NB4 (cell line): Measurements from ENCODE around the gene CHRD.

Experiments
- MYC ChIP-seq: IDR thresholded peaks from 2 replicates; pipeline ENCODE4 v1.6.1; 2011; ENCODE audit warnings: low read depth, low read length
- TF ChIP-seq, protein P1 (sequence below): IDR thresholded peaks from one replicate; pipeline ENCODE4 v1.5.1; 2012; ENCODE audit warnings: low read depth, low read length

DNA sequence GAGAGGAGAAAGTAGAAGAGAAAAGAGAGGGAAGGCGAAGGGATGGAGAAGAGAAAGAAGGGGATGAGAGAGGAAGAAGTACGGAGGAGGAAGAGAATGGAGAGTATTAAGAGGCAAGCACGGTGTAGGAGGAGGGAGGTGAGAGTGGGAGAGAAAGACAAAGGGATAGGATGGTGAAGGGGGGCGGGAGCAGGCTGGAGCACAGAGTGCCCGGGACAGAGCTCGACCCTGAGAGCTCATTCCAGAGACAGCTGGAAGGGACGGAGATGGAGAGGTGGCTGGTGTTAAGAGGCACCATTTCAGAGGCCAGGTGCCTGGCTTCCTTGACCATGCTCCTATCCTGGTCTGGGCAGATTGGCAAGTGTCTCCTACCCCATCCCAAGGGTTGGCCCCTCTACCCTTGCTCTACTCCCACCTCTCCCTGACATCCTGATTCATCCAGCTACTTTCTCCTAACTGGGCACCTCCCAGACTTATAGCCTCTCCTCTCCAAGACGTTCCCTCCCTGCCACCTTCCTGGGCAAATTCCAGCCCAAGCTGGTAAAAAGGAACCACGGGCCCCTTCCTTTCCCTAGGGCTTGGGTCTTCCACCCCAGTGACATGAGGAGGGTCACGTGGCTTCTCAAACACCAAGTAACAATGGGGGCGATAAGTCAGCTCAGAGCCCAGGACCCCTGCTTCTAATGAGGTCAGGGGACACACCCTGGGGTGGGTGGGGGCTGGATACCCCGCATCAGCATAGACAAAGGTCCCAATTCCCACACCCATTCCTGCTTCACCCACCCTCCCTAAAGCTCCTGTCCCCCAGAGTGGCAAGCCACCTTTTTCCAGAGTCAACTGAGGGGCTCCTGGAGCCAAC is 19.6 kb upstream of the CHRD start:
- TF ChIP-seq, protein P1, sequence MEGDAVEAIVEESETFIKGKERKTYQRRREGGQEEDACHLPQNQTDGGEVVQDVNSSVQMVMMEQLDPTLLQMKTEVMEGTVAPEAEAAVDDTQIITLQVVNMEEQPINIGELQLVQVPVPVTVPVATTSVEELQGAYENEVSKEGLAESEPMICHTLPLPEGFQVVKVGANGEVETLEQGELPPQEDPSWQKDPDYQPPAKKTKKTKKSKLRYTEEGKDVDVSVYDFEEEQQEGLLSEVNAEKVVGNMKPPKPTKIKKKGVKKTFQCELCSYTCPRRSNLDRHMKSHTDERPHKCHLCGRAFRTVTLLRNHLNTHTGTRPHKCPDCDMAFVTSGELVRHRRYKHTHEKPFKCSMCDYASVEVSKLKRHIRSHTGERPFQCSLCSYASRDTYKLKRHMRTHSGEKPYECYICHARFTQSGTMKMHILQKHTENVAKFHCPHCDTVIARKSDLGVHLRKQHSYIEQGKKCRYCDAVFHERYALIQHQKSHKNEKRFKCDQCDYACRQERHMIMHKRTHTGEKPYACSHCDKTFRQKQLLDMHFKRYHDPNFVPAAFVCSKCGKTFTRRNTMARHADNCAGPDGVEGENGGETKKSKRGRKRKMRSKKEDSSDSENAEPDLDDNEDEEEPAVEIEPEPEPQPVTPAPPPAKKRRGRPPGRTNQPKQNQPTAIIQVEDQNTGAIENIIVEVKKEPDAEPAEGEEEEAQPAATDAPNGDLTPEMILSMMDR, result no peak
- TF ChIP-seq MYC, result no peak
